Body of pancreas (tissue), 4 donors: ENCODE results near the gene ARHGAP27.

Experiments
- POLR2A ChIP-seq, 3 donors: fragments of 450-650 bp; IDR thresholded peaks; one replicate each; pipeline ENCODE4 v1.6.1; 2016; ENCODE audit warnings: antibody characterized with exemption in 3 of 3, mild to moderate bottlenecking in 2 of 3
- TF ChIP-seq, protein P1 (sequence below), 7 experiments: fragments of 450-650 bp in 4 of 7; fragments of 200-600 bp in 3 of 7; sonication (generic) in 3 of 7; IDR thresholded peaks; one replicate each; pipeline ENCODE4 v1.5.1; 2016 to 2019; ENCODE audit warnings: antibody characterized with exemption in 7 of 7

DNA sequence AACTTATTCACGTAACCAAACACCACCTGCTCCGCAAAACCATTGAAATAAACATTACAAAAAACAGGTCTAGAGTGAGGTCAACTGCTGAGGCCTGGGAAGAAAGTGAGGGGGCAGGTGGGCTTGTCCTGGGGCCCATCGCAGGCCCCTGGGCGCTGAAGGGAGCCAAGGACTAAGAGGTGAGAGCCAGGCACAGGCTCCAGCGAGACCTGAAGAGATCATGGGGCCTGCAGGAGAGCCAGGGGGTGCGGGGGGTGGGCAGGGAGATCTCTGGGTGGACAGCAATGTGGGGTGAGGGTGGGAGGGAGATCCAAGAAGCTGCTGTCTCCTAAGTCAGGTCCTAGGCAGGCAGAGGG lies 7.9 kb downstream of the ARHGAP27 start:
- TF ChIP-seq POLR2A (IDR thresholded peaks at IDR 0.05): no peak
- TF ChIP-seq, protein P1, sequence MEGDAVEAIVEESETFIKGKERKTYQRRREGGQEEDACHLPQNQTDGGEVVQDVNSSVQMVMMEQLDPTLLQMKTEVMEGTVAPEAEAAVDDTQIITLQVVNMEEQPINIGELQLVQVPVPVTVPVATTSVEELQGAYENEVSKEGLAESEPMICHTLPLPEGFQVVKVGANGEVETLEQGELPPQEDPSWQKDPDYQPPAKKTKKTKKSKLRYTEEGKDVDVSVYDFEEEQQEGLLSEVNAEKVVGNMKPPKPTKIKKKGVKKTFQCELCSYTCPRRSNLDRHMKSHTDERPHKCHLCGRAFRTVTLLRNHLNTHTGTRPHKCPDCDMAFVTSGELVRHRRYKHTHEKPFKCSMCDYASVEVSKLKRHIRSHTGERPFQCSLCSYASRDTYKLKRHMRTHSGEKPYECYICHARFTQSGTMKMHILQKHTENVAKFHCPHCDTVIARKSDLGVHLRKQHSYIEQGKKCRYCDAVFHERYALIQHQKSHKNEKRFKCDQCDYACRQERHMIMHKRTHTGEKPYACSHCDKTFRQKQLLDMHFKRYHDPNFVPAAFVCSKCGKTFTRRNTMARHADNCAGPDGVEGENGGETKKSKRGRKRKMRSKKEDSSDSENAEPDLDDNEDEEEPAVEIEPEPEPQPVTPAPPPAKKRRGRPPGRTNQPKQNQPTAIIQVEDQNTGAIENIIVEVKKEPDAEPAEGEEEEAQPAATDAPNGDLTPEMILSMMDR (IDR thresholded peaks at IDR 0.05): no peak
